Jurkat, Clone E6-1 (cell line): Measurements from ENCODE around the gene TMEM81. TPM values are rescaled to one million over a fixed set of nuclear protein-coding genes. Genes with fewer than 3 reads are reported as not detected.

ENCODE experiments used
- DNase-seq: peaks from one replicate; pipeline ENCODE4 v3.0.0-alpha.2; 2011; ENCODE audit warnings: low read depth, low spot score
- H3K4me3 ChIP-seq: 2 replicates; pipeline ENCODE4 v1.5.1; 2011; ENCODE audit warnings: mild to moderate bottlenecking, low read length, control low read depth, moderate library complexity
- polyA plus RNA-seq: library from polyadenylated mRNA; unstranded; fragments of >200 nt; gene quantifications from one replicate; pipeline ENCODE4 v1.2.1, GENCODE V29; 2012; ENCODE audit warnings: missing spikeins; ENCODE audit not compliant: insufficient read length, insufficient read depth

Gene TMEM81
- polyA plus RNA-seq: 1.5 TPM

GRCh38 chr1:205084360-205084759 lies at the start of gene TMEM81:
TMEM81 (minus strand) TSS chr1:205084460; CDS start chr1:205084320, 140 bp downstream.
- DNase-seq: no peak
- no peak within 1 kb of the TSS for H3K4me3 ChIP-seq

DNA sequence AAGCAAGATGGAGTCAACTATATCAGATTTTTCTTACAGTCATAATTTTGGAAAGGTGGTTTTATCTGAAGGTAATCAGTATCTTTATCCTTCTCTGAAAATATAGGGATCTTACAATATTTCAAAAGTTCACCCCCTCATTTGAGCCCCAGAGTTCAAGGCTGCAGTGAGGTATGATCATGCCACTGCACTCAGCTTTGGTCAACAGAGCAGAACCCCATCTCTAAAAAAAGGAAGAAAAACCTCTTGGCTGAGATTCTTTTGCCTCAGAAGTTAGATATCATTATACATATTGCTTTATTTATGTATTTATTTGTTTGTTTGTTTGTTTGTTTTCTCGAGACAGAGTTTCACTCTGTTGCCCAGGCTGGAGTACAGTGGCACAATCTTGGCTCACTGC lies 49.0 kb upstream of the TMEM81 start:
- no peak overlapping the region for H3K4me3 ChIP-seq
- DNase-seq: no peak

DNA sequence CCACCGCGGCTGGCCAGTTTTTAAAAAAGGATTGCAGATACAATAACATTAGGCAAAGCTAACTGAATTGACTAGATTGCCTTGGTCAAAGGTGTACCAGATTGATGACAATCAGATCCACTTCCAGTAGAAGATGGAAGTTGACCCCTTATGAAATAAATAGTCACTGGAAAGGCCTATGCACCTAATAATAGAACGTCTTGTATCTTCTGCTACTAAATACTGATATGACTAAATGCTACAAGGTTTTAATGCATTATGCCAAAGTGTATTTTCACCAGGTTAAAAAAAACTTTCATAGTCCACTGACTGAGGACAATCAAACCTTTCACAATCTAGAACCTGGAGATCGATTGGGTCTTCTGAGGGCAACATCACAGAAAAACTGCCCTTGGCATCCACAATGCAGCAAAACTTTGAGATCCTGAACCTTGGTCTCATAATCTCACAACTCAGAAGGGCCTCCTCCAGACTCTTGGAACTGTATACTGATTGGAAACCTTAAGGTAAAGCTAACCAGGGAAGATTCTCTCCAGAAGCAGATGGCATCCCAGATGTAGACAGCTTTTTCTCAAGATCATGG lies 45.3 kb upstream of the TMEM81 start:
- no peak overlapping the region for H3K4me3 ChIP-seq
- DNase-seq: no peak

GRCh38 chr1:205128050-205128449 lies 43.8 kb upstream of the TMEM81 start:
- no peak for DNase-seq
- no peak overlapping the region for H3K4me3 ChIP-seq

DNA sequence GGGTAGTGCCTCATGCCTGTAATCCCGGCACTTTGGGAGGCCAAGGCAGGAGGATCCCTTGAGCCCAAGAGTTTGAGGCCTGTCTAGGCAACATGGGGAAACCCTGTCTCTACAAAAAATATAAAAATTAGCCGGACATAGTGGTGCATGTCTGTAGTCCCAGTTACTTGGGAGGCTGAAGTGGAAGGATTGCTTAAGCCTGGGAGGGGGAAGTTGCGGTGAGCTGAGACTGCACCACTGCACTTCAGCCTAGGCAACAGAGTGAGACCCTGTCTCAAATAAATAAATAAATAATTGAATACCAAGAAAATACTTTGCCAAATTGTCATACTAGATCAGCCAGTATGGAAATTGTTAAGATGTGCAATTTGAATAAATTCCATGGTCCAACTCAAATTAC lies 43.4 kb upstream of the TMEM81 start:
- no peak for DNase-seq
- no peak overlapping the region for H3K4me3 ChIP-seq

DNA sequence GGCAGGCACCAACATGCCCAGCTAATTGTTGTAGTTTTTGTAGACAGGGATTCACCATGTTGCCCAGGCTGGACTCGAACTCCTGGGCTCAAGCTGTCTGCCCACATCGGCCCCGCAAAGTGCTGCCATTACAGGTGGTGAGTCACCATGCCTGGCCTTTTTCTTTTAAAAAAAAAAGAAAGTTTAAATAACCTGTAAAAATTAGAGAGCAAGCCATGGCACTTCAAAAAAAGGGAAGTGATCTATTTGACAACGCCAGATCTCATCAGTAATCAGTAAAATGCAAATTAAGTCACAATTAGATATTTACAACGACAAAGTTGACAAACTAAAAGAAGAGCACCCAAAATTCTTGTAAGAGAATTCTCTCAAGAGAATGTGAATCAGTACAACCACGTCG lies 40.5 kb upstream of the TMEM81 start:
- no peak overlapping the region for H3K4me3 ChIP-seq
- no peak for DNase-seq

- no peak for DNase-seq
Measured at GRCh38 chr1:205122489-205122882, 38.2 kb upstream of the TMEM81 start.

DNA sequence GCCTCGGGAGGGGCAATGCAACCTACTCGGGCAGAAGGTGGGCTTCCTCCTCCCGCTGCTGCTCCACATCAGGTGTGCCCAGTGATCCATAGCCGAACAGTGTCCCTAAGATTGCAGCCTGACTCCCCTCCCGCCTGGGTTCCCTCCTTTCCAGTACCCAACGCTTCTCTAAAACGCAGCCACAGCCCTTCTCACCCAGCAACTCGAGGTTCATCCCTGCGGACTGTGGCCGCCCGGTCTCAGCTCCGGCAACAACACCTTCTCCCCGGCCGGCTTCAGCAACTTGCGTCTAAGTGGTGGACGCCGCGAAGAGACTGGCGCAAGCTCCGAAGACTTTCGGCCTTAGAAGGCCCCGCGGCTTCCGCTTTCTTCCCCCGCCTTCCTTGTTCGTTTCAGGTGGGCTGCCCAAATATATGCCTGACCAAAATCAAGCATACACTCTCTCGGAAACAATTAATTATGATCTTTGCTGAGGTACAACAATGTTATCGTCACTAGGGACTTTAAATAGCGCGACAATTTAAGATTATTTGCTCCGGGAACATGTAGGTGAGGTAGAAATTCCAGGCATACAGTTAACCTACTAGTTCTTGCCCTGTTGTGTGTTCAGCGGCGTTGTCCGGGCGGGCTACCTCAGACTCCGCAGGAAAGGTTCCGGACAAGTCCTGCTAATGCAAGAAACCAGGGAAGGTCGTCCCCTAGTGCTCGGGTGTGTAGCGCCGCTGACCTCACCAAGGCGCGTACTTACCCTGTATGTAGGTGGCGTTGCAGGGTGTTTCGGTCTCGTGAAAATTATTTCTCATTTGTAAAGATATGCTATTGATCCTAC lies 37.6 kb upstream of the TMEM81 start, which contains the start of gene RBBP5:
Gene RBBP5 (minus strand): TSS at position 319 of the 829 bp plus-strand sequence. CDS start 105 bp downstream, at position 214.
- peak within 1 kb of the TSS; percentile 80 for H3K4me3 ChIP-seq
- peak; percentile 98 for DNase-seq

More at GRCh38 chr1:205122489-205122882, 38.2 kb upstream of the TMEM81 start:
- peak overlapping the region; percentile 80 for H3K4me3 ChIP-seq

DNA sequence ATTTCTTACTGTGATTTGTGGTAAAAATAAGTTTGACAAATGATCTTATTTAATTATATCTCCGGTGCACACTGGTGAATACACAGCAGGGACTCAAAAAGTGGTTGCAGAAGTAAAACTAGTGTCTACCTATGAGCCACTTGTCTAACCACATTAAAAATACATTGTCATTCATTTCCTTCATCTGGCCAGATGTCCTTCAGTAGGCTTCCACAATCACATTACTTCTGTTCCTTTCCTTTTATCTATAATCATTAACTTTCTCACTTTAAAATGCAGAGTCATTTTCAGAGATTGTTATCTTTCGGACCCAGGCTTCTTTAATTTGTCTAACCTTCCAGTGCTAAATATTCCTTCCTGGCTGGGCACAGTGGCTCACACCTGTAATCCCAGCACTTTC lies 34.5 kb upstream of the TMEM81 start:
- no peak overlapping the region for H3K4me3 ChIP-seq
- no peak for DNase-seq

- no peak overlapping the region for H3K4me3 ChIP-seq
- DNase-seq: no peak
Measured at GRCh38 chr1:205111354-205111753, 27.1 kb upstream of the TMEM81 start.

GRCh38 chr1:205109711-205110110 lies 25.5 kb upstream of the TMEM81 start:
- DNase-seq: no peak
- H3K4me3 ChIP-seq: no peak overlapping the region

DNA sequence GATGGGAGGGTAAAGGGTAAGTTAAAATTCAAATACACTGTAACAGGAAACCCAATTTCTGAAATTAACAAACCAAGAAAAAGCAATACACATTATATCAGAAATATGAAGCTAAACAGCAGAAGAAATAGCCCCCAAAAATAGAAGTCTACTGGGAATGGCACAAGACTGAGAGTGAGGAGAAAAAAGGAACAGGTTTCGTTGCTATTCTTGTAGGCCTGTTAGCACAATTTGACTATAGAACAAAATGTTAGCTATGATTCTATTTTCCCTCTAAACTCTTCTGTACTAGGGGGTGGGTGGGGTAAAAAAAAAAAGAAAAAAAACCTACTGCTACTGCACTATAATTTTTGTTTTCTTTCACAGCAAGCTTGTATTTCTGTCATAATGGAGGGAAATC lies 25.0 kb upstream of the TMEM81 start:
- H3K4me3 ChIP-seq: no peak overlapping the region
- no peak for DNase-seq

GRCh38 chr1:205108464-205108863 lies 24.2 kb upstream of the TMEM81 start:
- DNase-seq: no peak
- H3K4me3 ChIP-seq: no peak overlapping the region

DNA sequence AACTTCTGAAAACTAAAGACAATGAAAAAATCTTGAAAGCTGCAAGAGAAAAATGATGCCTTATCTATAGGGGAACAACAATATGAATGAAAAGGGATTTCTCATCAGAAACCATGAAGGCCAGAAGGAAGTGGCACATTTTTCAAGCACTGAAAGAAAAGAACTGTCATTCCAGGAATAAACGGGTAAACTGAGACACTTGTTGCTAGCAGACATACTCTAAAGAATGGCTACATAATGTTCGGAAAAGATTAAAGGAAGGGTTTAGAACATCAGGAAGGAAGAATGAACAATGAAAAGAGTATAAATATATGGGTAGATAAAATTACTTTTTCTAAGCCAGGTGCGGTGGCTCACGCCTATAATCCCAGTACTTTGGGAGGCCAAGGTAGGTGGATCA lies 23.1 kb upstream of the TMEM81 start:
- DNase-seq: no peak
- H3K4me3 ChIP-seq: no peak overlapping the region

DNA sequence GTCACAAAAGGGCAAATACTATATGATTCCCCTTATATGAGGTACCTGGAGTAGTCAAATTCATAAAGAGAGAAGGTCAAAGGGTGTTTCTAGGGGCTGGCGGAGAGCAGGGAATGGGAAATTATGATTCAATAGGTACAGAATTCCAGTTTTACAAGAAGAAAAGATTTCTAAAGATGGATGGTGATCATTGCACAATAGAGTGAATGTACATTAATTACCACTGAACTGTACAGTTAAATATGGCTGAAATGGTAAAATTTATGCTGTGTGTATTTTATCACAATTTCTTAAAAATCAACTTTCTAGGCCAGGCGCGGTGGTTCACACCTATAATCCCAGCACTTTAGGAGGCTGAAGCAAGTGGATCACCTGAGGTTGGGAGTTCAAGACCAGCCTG lies 18.1 kb upstream of the TMEM81 start:
- DNase-seq: no peak
- H3K4me3 ChIP-seq: no peak overlapping the region

- DNase-seq: no peak
- no peak overlapping the region for H3K4me3 ChIP-seq
Measured at GRCh38 chr1:205098242-205098641, 14.0 kb upstream of the TMEM81 start.

DNA sequence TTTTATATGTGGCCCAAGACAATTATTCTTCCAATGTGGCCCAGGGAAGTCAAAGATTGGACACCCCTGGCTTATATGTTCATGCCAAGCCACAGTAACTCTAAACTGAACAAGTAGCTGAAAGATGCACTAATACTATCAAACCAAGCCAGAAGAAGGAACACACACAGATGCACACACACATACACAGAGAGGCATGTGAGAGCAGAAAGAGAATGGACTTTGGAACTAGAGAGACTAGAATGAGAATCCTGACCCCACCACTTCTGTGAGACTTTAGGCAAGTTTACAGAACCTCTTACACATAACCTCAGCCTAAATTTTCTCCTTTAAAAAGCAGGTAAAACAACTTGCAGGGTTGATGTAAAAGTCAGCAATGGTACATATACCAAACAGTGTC lies 11.2 kb upstream of the TMEM81 start:
- DNase-seq: no peak
- no peak overlapping the region for H3K4me3 ChIP-seq

DNA sequence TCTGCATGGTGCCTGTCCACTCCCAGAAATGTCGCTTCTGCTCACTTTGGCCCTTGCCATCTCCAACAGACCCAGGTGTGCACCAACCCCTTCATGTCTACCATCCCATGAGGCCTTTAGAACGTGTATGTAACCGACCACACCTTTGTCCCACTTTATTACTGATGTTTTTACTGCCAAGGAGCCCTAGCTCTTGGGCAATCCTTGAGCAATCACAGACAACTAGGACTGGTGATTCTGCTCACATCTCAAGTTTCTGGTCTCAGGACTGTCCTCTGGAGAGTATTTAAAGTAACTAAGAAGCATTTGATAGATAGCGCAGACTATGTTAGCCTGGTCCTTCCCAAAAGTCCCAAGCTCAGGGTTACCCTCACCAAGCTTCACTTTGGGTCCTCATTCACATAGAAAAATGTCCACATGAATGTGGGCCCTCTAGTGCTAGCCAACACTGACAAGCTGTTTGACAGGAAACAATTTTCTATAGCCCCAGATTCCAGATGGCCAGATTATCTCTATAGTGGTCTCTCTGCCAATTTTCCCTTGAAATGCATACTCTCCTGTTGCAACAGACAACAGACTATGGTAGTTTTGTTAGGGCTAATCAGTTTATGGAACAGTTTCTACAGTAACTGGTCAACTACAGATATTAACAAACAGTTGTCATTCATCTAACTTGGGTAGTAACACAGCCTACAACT lies 6.9 kb upstream of the TMEM81 start:
- no peak for DNase-seq
- H3K4me3 ChIP-seq: no peak overlapping the region

- DNase-seq: no peak
- no peak overlapping the region for H3K4me3 ChIP-seq
Measured at GRCh38 chr1:205088341-205088740, 4.1 kb upstream of the TMEM81 start.

- no peak for DNase-seq
- H3K4me3 ChIP-seq: no peak overlapping the region
Measured at GRCh38 chr1:205082431-205082830, 1.8 kb downstream of the TMEM81 start.
